GM12878 (cell line): ENCODE measurements around the gene ARMC3.

Experiments used
- SMC3 ChIP-seq: IDR thresholded peaks from 2 replicates; pipeline ENCODE4 v1.6.1; 2011; ENCODE audit warnings: low read length, improper control_type of control experiment, borderline replicate concordance
- TF ChIP-seq, protein P1 (sequence below): IDR thresholded peaks from 2 replicates; pipeline ENCODE4 v1.6.1; 2011; ENCODE audit warnings: low read depth, mild to moderate bottlenecking, low read length, moderate library complexity, borderline replicate concordance; ENCODE audit errors: extremely low read depth

DNA sequence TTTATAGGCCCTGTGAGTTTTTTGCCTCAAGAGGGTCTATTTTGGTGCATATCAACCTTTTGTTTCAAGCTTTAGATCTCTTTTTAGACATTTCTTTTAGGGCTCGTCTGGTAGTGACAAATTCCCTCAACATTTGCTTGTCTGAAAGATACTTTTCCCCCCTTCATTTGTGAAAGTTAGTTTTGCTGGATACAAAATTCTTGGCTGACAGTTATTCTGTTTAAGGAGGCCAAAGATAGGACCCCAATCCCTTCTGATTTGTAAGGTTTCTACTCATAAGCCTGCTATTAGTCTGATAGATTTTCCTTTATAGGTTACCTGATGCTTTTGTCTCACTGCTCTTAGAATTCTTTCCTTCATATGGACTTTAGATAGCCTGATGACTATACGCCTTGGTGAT is 36.1 kb upstream of the ARMC3 start:
- no peak for TF ChIP-seq SMC3
- TF ChIP-seq, protein P1, sequence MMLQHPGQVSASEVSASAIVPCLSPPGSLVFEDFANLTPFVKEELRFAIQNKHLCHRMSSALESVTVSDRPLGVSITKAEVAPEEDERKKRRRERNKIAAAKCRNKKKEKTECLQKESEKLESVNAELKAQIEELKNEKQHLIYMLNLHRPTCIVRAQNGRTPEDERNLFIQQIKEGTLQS: no peak
